ENCODE measurements around the gene CLK4. TPM values are rescaled to one million over a fixed set of nuclear protein-coding genes. Genes with fewer than 3 reads are reported as not detected.

CLK4 gene
- total and polyA plus RNA-seq, 2 experiments from 2014 or later = 15.3 to 18.1 TPM

DNA sequence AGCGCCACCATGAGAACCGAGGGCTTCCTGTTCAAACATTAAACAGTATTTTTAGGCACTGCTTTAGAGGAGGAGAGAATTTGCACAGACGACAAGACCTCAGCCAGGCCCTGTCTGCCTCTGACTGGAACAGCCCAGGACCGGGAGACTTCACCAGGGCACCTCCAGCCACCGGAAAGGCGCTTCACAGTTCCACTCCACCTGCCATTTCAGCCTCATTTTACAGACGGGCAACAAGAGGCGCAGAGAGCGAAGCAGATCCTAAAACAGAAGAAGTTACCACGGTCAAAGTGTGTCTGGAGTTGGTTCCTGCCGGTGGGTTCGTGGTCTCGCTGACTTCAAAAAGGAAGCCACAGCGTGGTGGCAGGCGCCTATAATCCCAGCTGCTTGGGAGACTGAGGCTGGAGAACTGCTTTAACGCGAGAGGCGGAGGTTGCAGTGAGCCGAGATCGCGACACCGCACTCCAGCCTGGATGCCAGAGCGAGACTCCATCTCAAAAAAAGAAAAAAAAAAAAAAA is 65.0 kb downstream of the CLK4 start:
- H3F3A ChIP-seq (replicated peaks; ENCODE audit: low read depth) = peaks cover 12% of the 10 kb centered on the region; the same call in 1 of the 2 replicates
- ATAC-seq = no peak; the same call in 2 of the 3 replicates
- H3K36me3 ChIP-seq (ENCODE audit: insufficient read depth) = no peaks in the 10 kb centered on the region
- no peaks in the 10 kb centered on the region for H3K9me2 ChIP-seq (ENCODE audit: insufficient read depth)
- no peak overlapping the region for H3K4me2 ChIP-seq
- Mint-ChIP-seq H3K27me3 (ENCODE audit: insufficient read depth, low read depth, poor library complexity) (peaks cover 6% of the 10 kb centered on the region), H3K9me3 (peaks cover 2% of the 10 kb centered on the region; the same call in 1 of the 3 replicates), H3K4me1 (peaks cover 43% of the 10 kb centered on the region), H3K4me3 (no peak overlapping the region), H3K27ac (no peak overlapping the region; the same call in 1 of the 2 replicates), H3K36me3 (ENCODE audit: low read depth) (no peaks in the 10 kb centered on the region)
- peak overlapping the region; percentile 59; the same call in 1 of the 2 replicates for H3K27ac ChIP-seq (ENCODE audit: low read depth)
- TF ChIP-seq REST (IDR thresholded peaks at IDR 0.05; ENCODE audit: unreplicated experiment) (no peak), ETS1 (IDR thresholded peaks at IDR 0.05) (no peak), CTCF (conservative IDR thresholded peaks at IDR 0.05; ENCODE audit: low read depth in 2 of 2) (no peak), ZNF462 (CRISPR knock-in tag; IDR thresholded peaks at IDR 0.05) (no peak), JUNB (IDR thresholded peaks at IDR 0.05; ENCODE audit: unreplicated experiment) (no peak), STAT1 (IDR thresholded peaks at IDR 0.05; ENCODE audit: unreplicated experiment) (no peak), CREB1 (CRISPR knock-in tag; IDR thresholded peaks at IDR 0.05; ENCODE audit: low read depth) (no peak), ZNF331 (CRISPR knock-in tag; IDR thresholded peaks at IDR 0.05; ENCODE audit: low read depth) (no peak), EZH2phosphoT487 (IDR thresholded peaks at IDR 0.05; ENCODE audit: unreplicated experiment) (no peak), ZNF114 (CRISPR knock-in tag; IDR thresholded peaks at IDR 0.05) (no peak), POLR2AphosphoS5 (IDR thresholded peaks at IDR 0.05; ENCODE audit: low read depth) (no peak), NANOG (IDR thresholded peaks at IDR 0.05; ENCODE audit: borderline replicate concordance) (no peak), EZH2 (IDR thresholded peaks at IDR 0.05; ENCODE audit: low read depth, unreplicated experiment) (no peak)
- H3K4me3 ChIP-seq = no peak overlapping the region
- no peaks in the 10 kb centered on the region for H3K79me2 ChIP-seq (replicated peaks; ENCODE audit: insufficient read depth)
- H4K20me1 ChIP-seq (replicated peaks; ENCODE audit: insufficient read depth) = no peaks in the 10 kb centered on the region
- no peaks in the 10 kb centered on the region for H3K27me3 ChIP-seq (ENCODE audit: insufficient read depth)
- H3K4me1 ChIP-seq (ENCODE audit: insufficient read depth) = peaks cover 41% of the 10 kb centered on the region
- DNase-seq (ENCODE audit: low spot score) = no peak
- H2AFZ ChIP-seq = peak overlapping the region; percentile 84

All from GM23338 (cell line).